Sigmoid colon (tissue), 7 donors: ENCODE results near the gene FLVCR2. TPM values are rescaled to one million over a fixed set of nuclear protein-coding genes. Genes with fewer than 3 reads are reported as not detected.

Source experiments
- DNase-seq: peaks from one replicate; pipeline ENCODE4 v3.0.0-alpha.2; 2019
- H3K27ac ChIP-seq, 4 donors: fragments of 200-600 bp; sonication (generic); one replicate each; pipeline ENCODE4 v1.5.1; 2016 to 2019; ENCODE audit warnings: mild to moderate bottlenecking in 1 of 4
- H3K27me3 ChIP-seq, 3 donors: fragments of 200-600 bp; sonication (generic); one replicate each; pipeline ENCODE4 v1.5.1; 2019; ENCODE audit warnings: mild to moderate bottlenecking in 1 of 3
- H3K36me3 ChIP-seq, 4 donors: fragments of 200-600 bp; sonication (generic); one replicate each; pipeline ENCODE4 v1.5.1; 2016 to 2019
- H3K4me1 ChIP-seq, 4 donors: fragments of 200-600 bp; sonication (generic); one replicate each; pipeline ENCODE4 v1.5.1; 2017 to 2019
- H3K4me3 ChIP-seq, 4 donors: fragments of 200-600 bp; sonication (generic); one replicate each; pipeline ENCODE4 v1.5.1; 2017 to 2019; ENCODE audit warnings: mild to moderate bottlenecking in 2 of 4, moderate library complexity in 1 of 4
- H3K9me3 ChIP-seq, 4 donors: fragments of 200-600 bp in 3 of 4; sonication (generic) in 3 of 4; one replicate each; pipeline versions ENCODE4 v1.5.1 to v1.6.1; 2013 to 2019
- EP300 ChIP-seq, 4 donors: sonication (generic); formaldehyde crosslinking; IDR thresholded peaks; one replicate each; pipeline ENCODE4 v1.6.1; 2017; ENCODE audit warnings: antibody characterized with exemption in 4 of 4
- POLR2A ChIP-seq, 2 donors: fragments of 450-650 bp; IDR thresholded peaks; one replicate each; pipeline ENCODE4 v1.6.1; 2016; ENCODE audit warnings: antibody characterized with exemption in 2 of 2, mild to moderate bottlenecking in 2 of 2, moderate library complexity in 2 of 2
- POLR2AphosphoS5 ChIP-seq, 4 donors: sonication (generic); formaldehyde crosslinking; IDR thresholded peaks; one replicate each; pipeline ENCODE4 v1.6.1; 2017; ENCODE audit warnings: antibody characterized with exemption in 4 of 4
- WGBS, 2 donors: extraction: QIAGEN DNeasy Blood & Tissue Kit; methylation state at CpG; one replicate each; pipeline ENCODE4 v1.1.7; 2013; 5-methylcytosine and 5-hydroxymethylcytosine counted together
- intact Hi-C: fragments of 100-400 bp; cut with DNase I; formaldehyde crosslinking; loops from one replicate; pipeline ENCODE4 v1.15.1; 2023
- polyA plus RNA-seq, 3 donors: library from polyadenylated mRNA; stranded (reverse); fragments of 200-250 nt; gene quantifications; one replicate each; pipeline ENCODE4 v1.2.3, GENCODE V29; 2013
- total RNA-seq, 4 donors: library from RNA; depleted of rRNA; stranded (reverse); fragments of >200 nt; gene quantifications; one replicate each; pipeline ENCODE4 v1.1.0, GENCODE V29; 2016
- TF ChIP-seq, protein P1 (sequence below), 4 experiments: fragments of 450-650 bp in 3 of 4; fragments of 200-600 bp in 1 of 4; IDR thresholded peaks; one replicate each; pipeline ENCODE4 v1.5.1; 2016 to 2019; ENCODE audit warnings: antibody characterized with exemption in 4 of 4, mild to moderate bottlenecking in 3 of 4, moderate library complexity in 2 of 4
- donor health status: healthy with polysubstance abuse.
- donor health status: Bipolar disorder and iron deficiency.
- donor health status: healthy.

FLVCR2 gene
- total and polyA plus RNA-seq, 7 donors, result 2.4 to 14.8 (median 3.0) TPM

DNA sequence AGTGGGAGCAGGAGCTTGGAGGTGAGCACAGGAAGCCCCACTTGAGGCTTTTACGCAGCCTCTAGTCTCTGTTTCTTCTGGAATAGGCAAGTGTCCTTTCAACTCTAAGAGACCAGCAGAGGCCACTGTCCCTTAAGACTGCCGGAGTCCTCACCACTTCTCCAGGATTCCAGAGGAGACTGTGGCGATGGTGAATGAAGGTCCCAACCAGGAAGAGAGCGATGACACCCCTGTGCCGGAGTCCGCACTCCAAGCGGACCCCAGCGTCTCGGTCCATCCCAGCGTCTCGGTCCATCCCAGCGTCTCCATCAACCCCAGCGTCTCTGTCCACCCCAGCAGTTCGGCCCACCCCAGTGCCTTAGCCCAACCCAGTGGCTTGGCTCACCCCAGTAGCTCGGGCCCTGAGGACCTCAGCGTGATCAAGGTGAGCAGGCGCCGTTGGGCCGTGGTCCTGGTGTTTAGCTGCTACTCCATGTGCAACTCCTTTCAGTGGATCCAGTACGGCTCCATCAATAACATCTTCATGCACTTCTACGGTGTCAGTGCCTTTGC, 442 bp downstream of the FLVCR2 start:
- Histone ChIP-seq H3K27ac (peak overlapping the region; percentile 75 to 85 (median 83)), H3K27me3 (no peaks in the 10 kb centered on the region), H3K9me3 (no peaks in the 10 kb centered on the region), H3K4me1 (peaks cover 0 to 29% (median 20%) of the 10 kb centered on the region in 4 donors), H3K36me3 (no peaks in the 10 kb centered on the region), H3K4me3 (peak overlapping the region; percentile 44 to 61 (median 54))
- peak; percentile 68 for DNase-seq
- intact Hi-C loops, result loop anchor here (5.0 kb wide), 1 partner anchor 403 kb away; the partner anchor contains the start of gene TGFB3
- TF ChIP-seq POLR2A (IDR thresholded peaks at IDR 0.05), result no peak
- TF ChIP-seq, protein P1, sequence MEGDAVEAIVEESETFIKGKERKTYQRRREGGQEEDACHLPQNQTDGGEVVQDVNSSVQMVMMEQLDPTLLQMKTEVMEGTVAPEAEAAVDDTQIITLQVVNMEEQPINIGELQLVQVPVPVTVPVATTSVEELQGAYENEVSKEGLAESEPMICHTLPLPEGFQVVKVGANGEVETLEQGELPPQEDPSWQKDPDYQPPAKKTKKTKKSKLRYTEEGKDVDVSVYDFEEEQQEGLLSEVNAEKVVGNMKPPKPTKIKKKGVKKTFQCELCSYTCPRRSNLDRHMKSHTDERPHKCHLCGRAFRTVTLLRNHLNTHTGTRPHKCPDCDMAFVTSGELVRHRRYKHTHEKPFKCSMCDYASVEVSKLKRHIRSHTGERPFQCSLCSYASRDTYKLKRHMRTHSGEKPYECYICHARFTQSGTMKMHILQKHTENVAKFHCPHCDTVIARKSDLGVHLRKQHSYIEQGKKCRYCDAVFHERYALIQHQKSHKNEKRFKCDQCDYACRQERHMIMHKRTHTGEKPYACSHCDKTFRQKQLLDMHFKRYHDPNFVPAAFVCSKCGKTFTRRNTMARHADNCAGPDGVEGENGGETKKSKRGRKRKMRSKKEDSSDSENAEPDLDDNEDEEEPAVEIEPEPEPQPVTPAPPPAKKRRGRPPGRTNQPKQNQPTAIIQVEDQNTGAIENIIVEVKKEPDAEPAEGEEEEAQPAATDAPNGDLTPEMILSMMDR (IDR thresholded peaks at IDR 0.05), result peak in 1 of 4 experiments; percentile 13
- WGBS, 2 donors, result 14 to 40% methylated on average over 21 of the region's 21 CpGs

GRCh38 chr14:75579338-75579864, 981 bp downstream of the FLVCR2 start:
- 24 to 77% methylated on average over 13 of the region's 13 CpGs for WGBS, 2 donors
- Histone ChIP-seq H3K27me3 (no peaks in the 10 kb centered on the region), H3K9me3 (no peaks in the 10 kb centered on the region), H3K36me3 (no peaks in the 10 kb centered on the region), H3K4me3 (peak overlapping the region in 3 of 4 donors; percentile 50 to 61 (median 57)), H3K4me1 (peaks cover 0 to 29% (median 20%) of the 10 kb centered on the region in 4 donors), H3K27ac (peak overlapping the region; percentile 75 to 85 (median 83))
- no peak for TF ChIP-seq EP300 (IDR thresholded peaks at IDR 0.05)
- TF ChIP-seq POLR2AphosphoS5 (IDR thresholded peaks at IDR 0.05), result no peak
- TF ChIP-seq, protein P1 (IDR thresholded peaks at IDR 0.05), result no peak
- TF ChIP-seq POLR2A (IDR thresholded peaks at IDR 0.05), result peak in 1 of 2 donors; percentile 58
- intact Hi-C loops, result loop anchor here (5.0 kb wide), 1 partner anchor 403 kb away; the partner anchor contains the start of gene TGFB3
- DNase-seq, result peak; percentile 64

DNA sequence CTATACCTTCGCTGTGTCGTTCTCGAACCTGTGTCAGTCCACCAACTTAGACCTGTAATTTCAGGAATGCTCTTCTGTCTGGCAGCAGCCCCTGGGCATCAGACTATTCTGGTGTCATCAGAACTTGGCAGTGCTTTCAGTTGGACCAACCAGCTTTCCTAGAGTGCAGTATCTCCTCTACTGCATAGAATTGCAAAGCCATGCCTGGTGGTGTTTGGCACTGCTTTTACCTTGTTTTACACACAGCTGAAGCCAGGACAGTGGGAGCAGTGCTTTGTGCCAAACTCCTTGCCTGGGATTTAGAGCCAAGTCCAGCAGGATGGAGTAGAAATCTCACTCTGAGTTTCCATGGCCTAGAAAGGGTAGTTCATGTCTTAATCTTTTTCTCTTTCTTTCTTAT, 1.5 kb downstream of the FLVCR2 start:
- intact Hi-C loops, result loop anchor here (5.0 kb wide), 1 partner anchor 402 kb away; the partner anchor contains the start of gene TGFB3
- H3K9me3 ChIP-seq, result no peaks in the 10 kb centered on the region
- TF ChIP-seq EP300 (IDR thresholded peaks at IDR 0.05), result no peak
- TF ChIP-seq POLR2AphosphoS5 (IDR thresholded peaks at IDR 0.05), result no peak
- TF ChIP-seq, protein P1 (IDR thresholded peaks at IDR 0.05), result no peak
- TF ChIP-seq POLR2A (IDR thresholded peaks at IDR 0.05), result no peak
- H3K27me3 ChIP-seq, result no peaks in the 10 kb centered on the region
- H3K4me3 ChIP-seq, result peak overlapping the region in 3 of 4 donors; percentile 50 to 61 (median 57)
- WGBS, 2 donors, result 74 to 95% methylated on average over 3 of the region's 3 CpGs
- H3K36me3 ChIP-seq, result no peaks in the 10 kb centered on the region
- peak; percentile 37 for DNase-seq
- H3K4me1 ChIP-seq, result peaks cover 0 to 29% (median 20%) of the 10 kb centered on the region in 4 donors
- no peak overlapping the region for H3K27ac ChIP-seq

DNA sequence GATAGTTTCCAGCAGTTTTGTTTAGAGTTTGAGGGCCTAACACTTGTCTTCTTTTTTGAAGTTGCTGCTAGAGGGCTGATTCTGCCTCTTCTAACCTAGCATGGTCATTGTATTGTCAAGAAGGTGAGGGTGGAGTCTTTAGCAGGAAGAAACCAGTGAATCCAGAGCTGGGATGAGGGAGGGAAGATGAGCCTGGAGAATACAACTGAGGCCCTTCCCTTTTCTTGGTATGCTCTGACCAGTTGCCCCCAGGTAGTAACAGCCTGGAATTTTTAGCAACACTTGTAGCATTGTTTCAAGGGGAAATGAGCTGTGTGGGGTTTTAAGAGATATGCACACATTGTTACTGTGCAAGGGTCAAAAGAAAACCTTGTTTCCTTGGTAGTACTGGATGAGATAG, 9.0 kb downstream of the FLVCR2 start:
- Histone ChIP-seq H3K27me3 (no peaks in the 10 kb centered on the region), H3K27ac (no peak overlapping the region), H3K4me3 (no peak overlapping the region), H3K9me3 (no peaks in the 10 kb centered on the region), H3K36me3 (no peaks in the 10 kb centered on the region), H3K4me1 (no peaks in the 10 kb centered on the region)
- intact Hi-C loops, result no loop called here
- no peak for DNase-seq
- TF ChIP-seq POLR2AphosphoS5 (IDR thresholded peaks at IDR 0.05) (no peak), EP300 (IDR thresholded peaks at IDR 0.05) (no peak), POLR2A (IDR thresholded peaks at IDR 0.05) (no peak)
- TF ChIP-seq, protein P1 (IDR thresholded peaks at IDR 0.05), result no peak
